ENCODE measurements around the gene CCL5.

Gene CCL5

GRCh38 chr17:35906191-35906925 is 26.2 kb upstream of the CCL5 start:
- no peak overlapping the region for H3K27ac ChIP-seq (ENCODE audit: poor library complexity, severe bottlenecking)
- DNase-seq (ENCODE audit: low spot score) (no peak), ATAC-seq (ENCODE audit: low read depth) (no peak)
- no peaks in the 10 kb centered on the region for H3K4me1 ChIP-seq (ENCODE audit: insufficient read depth, poor library complexity, severe bottlenecking)
- no peaks in the 10 kb centered on the region for H3K9me3 ChIP-seq (ENCODE audit: severe bottlenecking)
- TF ChIP-seq, protein P1, sequence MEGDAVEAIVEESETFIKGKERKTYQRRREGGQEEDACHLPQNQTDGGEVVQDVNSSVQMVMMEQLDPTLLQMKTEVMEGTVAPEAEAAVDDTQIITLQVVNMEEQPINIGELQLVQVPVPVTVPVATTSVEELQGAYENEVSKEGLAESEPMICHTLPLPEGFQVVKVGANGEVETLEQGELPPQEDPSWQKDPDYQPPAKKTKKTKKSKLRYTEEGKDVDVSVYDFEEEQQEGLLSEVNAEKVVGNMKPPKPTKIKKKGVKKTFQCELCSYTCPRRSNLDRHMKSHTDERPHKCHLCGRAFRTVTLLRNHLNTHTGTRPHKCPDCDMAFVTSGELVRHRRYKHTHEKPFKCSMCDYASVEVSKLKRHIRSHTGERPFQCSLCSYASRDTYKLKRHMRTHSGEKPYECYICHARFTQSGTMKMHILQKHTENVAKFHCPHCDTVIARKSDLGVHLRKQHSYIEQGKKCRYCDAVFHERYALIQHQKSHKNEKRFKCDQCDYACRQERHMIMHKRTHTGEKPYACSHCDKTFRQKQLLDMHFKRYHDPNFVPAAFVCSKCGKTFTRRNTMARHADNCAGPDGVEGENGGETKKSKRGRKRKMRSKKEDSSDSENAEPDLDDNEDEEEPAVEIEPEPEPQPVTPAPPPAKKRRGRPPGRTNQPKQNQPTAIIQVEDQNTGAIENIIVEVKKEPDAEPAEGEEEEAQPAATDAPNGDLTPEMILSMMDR (IDR thresholded peaks at IDR 0.05; ENCODE audit: poor library complexity, severe bottlenecking), result no peak
- no peak overlapping the region for H3K4me3 ChIP-seq (ENCODE audit: severe bottlenecking)
- no peaks in the 10 kb centered on the region for H3K36me3 ChIP-seq (ENCODE audit: low read depth)
- H3K27me3 ChIP-seq (ENCODE audit: insufficient read depth, poor library complexity, severe bottlenecking), result no peaks in the 10 kb centered on the region

- no peak for DNase-seq (ENCODE audit: low spot score)
- no peak overlapping the region for H3K4me3 ChIP-seq (ENCODE audit: severe bottlenecking)
- H3K27me3 ChIP-seq (ENCODE audit: insufficient read depth, poor library complexity, severe bottlenecking), result no peaks in the 10 kb centered on the region
- H3K27ac ChIP-seq (ENCODE audit: poor library complexity, severe bottlenecking), result no peak overlapping the region
- no peaks in the 10 kb centered on the region for H3K9me3 ChIP-seq (ENCODE audit: severe bottlenecking)
- H3K36me3 ChIP-seq (ENCODE audit: low read depth), result no peaks in the 10 kb centered on the region
- H3K4me1 ChIP-seq (ENCODE audit: insufficient read depth, poor library complexity, severe bottlenecking), result peaks cover 4% of the 10 kb centered on the region
- TF ChIP-seq, protein P1 (IDR thresholded peaks at IDR 0.05; ENCODE audit: poor library complexity, severe bottlenecking), result no peak
- no peak for ATAC-seq (ENCODE audit: low read depth)
Measured at GRCh38 chr17:35903451-35903850, 23.3 kb upstream of the CCL5 start.

GRCh38 chr17:35901631-35902175 is 21.5 kb upstream of the CCL5 start:
- no peak for ATAC-seq (ENCODE audit: low read depth)

GRCh38 chr17:35900708-35901480 is 20.7 kb upstream of the CCL5 start:
- ATAC-seq (ENCODE audit: low read depth) (peak; percentile 27; the same call in 1 of the 3 replicates), DNase-seq (ENCODE audit: low spot score) (no peak)
- TF ChIP-seq, protein P1 (IDR thresholded peaks at IDR 0.05; ENCODE audit: poor library complexity, severe bottlenecking), result no peak
- Histone ChIP-seq H3K4me3 (ENCODE audit: severe bottlenecking) (no peak overlapping the region), H3K27ac (ENCODE audit: poor library complexity, severe bottlenecking) (no peak overlapping the region), H3K4me1 (ENCODE audit: insufficient read depth, poor library complexity, severe bottlenecking) (peaks cover 4% of the 10 kb centered on the region), H3K36me3 (ENCODE audit: low read depth) (no peaks in the 10 kb centered on the region), H3K9me3 (ENCODE audit: severe bottlenecking) (no peaks in the 10 kb centered on the region), H3K27me3 (ENCODE audit: insufficient read depth, poor library complexity, severe bottlenecking) (no peaks in the 10 kb centered on the region)

More at GRCh38 chr17:35901631-35902175, 21.5 kb upstream of the CCL5 start:
- no peak for DNase-seq (ENCODE audit: low spot score)
- no peak overlapping the region for H3K4me3 ChIP-seq (ENCODE audit: severe bottlenecking)
- H3K27me3 ChIP-seq (ENCODE audit: insufficient read depth, poor library complexity, severe bottlenecking), result no peaks in the 10 kb centered on the region
- no peaks in the 10 kb centered on the region for H3K36me3 ChIP-seq (ENCODE audit: low read depth)
- no peaks in the 10 kb centered on the region for H3K9me3 ChIP-seq (ENCODE audit: severe bottlenecking)
- H3K4me1 ChIP-seq (ENCODE audit: insufficient read depth, poor library complexity, severe bottlenecking), result peaks cover 4% of the 10 kb centered on the region
- no peak overlapping the region for H3K27ac ChIP-seq (ENCODE audit: poor library complexity, severe bottlenecking)
- TF ChIP-seq, protein P1 (IDR thresholded peaks at IDR 0.05; ENCODE audit: poor library complexity, severe bottlenecking), result no peak

Data from RWPE2 (cell line).